Mesendoderm (in vitro differentiated cells): Measurements from ENCODE around the gene NRSN2.

Source experiments
- DNase-seq: peaks from one replicate; pipeline ENCODE4 v3.0.0; 2013
- H2AK5ac ChIP-seq: 2 replicates; pipeline ENCODE4 v1.6.1; 2013; ENCODE audit warnings: low read length, inconsistent platforms
- H2BK120ac ChIP-seq: 2 replicates; pipeline ENCODE4 v1.6.1; 2013; ENCODE audit warnings: low read depth, mild to moderate bottlenecking, low read length, moderate library complexity, mixed read lengths
- H2BK15ac ChIP-seq: replicated peaks from 2 replicates; pipeline ENCODE4 v1.6.1; 2013; ENCODE audit warnings: low read depth, mild to moderate bottlenecking, moderate library complexity
- H2BK5ac ChIP-seq: 2 replicates; pipeline ENCODE4 v1.6.1; 2013; ENCODE audit warnings: low read length, inconsistent platforms
- H3K18ac ChIP-seq: 2 replicates; pipeline ENCODE4 v1.6.1; 2013; ENCODE audit warnings: mild to moderate bottlenecking, low read length, mixed read lengths
- H3K23ac ChIP-seq: one replicate; pipeline ENCODE4 v1.6.1; 2013; ENCODE audit warnings: low read length
- H3K27ac ChIP-seq: 2 replicates; pipeline ENCODE4 v1.5.1; 2013; ENCODE audit warnings: low read depth, mild to moderate bottlenecking, inconsistent platforms, low read length, moderate library complexity
- H3K27me3 ChIP-seq: 2 replicates; pipeline ENCODE4 v1.6.1; 2013; ENCODE audit warnings: low read length, control low read depth, mild to moderate bottlenecking, inconsistent platforms; ENCODE audit not compliant: insufficient read depth, poor library complexity
- H3K36me3 ChIP-seq: 2 replicates; pipeline ENCODE4 v1.6.1; 2013; ENCODE audit warnings: low read length, inconsistent platforms; ENCODE audit not compliant: control insufficient read depth, insufficient read depth
- H3K4ac ChIP-seq: one replicate; pipeline ENCODE4 v1.6.1; 2013; ENCODE audit warnings: low read depth, mild to moderate bottlenecking, low read length, moderate library complexity
- H3K4me1 ChIP-seq: 2 replicates; pipeline ENCODE4 v1.6.1; 2013; ENCODE audit warnings: low read depth, low read length, inconsistent platforms; ENCODE audit not compliant: control insufficient read depth
- H3K4me2 ChIP-seq: 2 replicates; pipeline ENCODE4 v1.6.1; 2013; ENCODE audit warnings: low read length
- H3K4me3 ChIP-seq: 2 replicates; pipeline ENCODE4 v1.5.1; 2013; ENCODE audit warnings: mild to moderate bottlenecking, low read length
- H3K56ac ChIP-seq: one replicate; pipeline ENCODE4 v1.6.1; 2013; ENCODE audit warnings: low read length
- H3K79me1 ChIP-seq: 2 replicates; pipeline ENCODE4 v1.6.1; 2013; ENCODE audit warnings: low read length, inconsistent platforms
- H3K79me2 ChIP-seq: 2 replicates; pipeline ENCODE4 v1.6.1; 2013; ENCODE audit warnings: mild to moderate bottlenecking, low read length; ENCODE audit not compliant: control insufficient read depth, insufficient read depth
- H3K9ac ChIP-seq: 2 replicates; pipeline ENCODE4 v1.6.1; 2013; ENCODE audit warnings: low read length, inconsistent platforms
- H4K5ac ChIP-seq: one replicate; pipeline ENCODE4 v1.6.1; 2013; ENCODE audit warnings: low read length
- H4K8ac ChIP-seq: one replicate; pipeline ENCODE4 v1.6.1; 2013; ENCODE audit warnings: low read depth, mild to moderate bottlenecking, control low read depth, low read length, moderate library complexity
- WGBS: extraction: QIAGEN DNeasy Blood & Tissue Kit; methylation state at CpG from one replicate; pipeline ENCODE4 v1.1.7; 2013; ENCODE audit warnings: low lambda C conversion rate, missing lambda C conversion rate; ENCODE audit not compliant: insufficient coverage; ENCODE audit errors: extremely low coverage; 5-methylcytosine and 5-hydroxymethylcytosine counted together

Gene NRSN2

DNA sequence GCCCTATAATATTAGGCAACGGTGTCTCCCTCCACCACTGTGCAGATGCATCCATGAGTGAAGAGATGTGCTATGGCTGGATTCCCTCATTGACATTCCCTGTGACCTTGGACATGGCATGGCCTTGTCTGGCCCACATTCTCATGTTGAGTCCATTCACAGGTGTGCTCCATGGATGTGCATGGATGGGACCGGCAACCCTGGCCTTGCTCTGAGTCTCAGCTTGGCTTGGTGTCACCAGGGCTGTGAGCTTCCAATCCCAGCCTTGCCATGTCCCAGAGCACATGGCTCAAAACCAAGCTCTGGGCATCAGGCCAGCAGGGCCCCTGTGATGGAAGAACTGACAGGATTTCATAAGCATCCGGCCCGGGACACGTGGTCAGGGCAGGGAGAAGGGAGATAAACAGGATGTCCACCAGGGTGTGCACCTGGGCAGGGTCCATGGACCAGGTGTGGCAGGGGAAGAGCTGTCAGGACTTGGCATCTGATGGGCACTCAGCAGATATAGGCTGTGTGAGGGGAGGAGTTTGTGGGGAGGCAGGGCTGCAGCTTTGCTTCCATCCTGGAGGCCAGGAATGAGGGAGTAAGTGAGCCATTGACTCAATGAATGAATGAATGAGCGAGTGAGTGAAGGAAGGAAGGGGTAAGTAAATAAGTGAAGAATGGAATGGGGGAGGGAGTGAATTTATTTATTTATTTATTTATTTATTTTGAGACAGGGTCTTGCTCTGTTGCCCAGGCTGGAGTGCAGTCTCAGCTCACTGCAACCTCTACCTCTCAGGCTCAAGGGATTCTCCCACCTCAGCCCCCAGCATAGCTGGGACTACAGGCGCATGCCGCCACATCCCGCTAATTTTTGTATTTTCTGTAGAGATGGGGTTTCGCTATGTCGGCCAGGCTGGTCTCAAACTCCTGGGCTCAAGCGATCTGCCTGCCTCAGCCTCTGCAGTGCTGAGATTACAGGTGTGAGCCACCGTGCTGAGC, 15.7 kb downstream of the NRSN2 start:
- Histone ChIP-seq H3K23ac (no peak overlapping the region), H3K79me2 (no peaks in the 10 kb centered on the region), H3K36me3 (no peaks in the 10 kb centered on the region), H2BK15ac (no peak overlapping the region), H3K9ac (no peak overlapping the region), H2BK120ac (no peak overlapping the region), H3K4me1 (peaks cover 3% of the 10 kb centered on the region), H3K4ac (no peak overlapping the region), H3K18ac (no peak overlapping the region), H3K79me1 (no peaks in the 10 kb centered on the region), H4K5ac (no peak overlapping the region), H2AK5ac (no peak overlapping the region), H3K4me2 (no peak overlapping the region), H2BK5ac (no peak overlapping the region), H4K8ac (no peak overlapping the region), H3K27ac (no peak overlapping the region), H3K4me3 (no peak overlapping the region), H3K27me3 (no peaks in the 10 kb centered on the region), H3K56ac (no peak overlapping the region)
- DNase-seq = peak; percentile 61
- 100% methylated on average over 1 of the region's 13 CpGs for WGBS

DNA sequence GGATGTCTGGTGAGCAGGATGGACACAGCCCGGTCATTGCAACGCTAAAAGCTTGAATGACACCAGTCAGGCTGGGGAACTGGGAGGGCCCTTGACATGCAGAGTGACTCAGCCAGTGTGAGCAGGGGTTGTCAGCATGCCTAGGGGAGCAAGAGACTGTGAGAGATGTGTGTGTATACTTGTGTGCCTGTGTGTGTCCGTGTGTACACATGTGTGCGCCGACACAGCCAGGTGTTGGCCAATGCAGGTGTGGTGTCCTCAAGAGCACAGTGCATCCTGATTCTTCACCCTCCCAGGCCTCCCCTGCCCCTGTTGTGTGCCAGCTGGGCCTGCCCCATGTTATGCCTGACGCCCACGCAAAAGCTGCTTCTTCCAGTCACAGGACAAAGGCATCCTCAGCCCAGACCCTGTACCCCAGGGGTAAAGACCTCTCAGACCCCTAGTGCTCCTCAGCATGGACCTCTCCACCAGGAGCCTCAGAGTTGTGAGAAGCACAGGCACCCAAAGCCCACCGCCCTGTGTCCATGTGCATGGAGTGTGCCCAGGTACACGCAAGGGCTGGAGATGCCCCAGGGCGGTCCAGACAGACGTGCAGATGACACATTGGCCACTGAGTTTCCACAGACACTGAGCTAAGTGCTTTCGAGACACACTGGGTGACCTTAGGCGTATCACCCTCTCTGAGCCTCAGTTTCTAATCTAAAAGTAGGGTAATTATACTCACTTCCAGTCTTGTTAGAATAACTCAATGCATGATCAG, 16.6 kb downstream of the NRSN2 start:
- no peak overlapping the region for H3K4me3 ChIP-seq
- WGBS = no CpG with 5 or more reads among the region's 13 CpGs

DNA sequence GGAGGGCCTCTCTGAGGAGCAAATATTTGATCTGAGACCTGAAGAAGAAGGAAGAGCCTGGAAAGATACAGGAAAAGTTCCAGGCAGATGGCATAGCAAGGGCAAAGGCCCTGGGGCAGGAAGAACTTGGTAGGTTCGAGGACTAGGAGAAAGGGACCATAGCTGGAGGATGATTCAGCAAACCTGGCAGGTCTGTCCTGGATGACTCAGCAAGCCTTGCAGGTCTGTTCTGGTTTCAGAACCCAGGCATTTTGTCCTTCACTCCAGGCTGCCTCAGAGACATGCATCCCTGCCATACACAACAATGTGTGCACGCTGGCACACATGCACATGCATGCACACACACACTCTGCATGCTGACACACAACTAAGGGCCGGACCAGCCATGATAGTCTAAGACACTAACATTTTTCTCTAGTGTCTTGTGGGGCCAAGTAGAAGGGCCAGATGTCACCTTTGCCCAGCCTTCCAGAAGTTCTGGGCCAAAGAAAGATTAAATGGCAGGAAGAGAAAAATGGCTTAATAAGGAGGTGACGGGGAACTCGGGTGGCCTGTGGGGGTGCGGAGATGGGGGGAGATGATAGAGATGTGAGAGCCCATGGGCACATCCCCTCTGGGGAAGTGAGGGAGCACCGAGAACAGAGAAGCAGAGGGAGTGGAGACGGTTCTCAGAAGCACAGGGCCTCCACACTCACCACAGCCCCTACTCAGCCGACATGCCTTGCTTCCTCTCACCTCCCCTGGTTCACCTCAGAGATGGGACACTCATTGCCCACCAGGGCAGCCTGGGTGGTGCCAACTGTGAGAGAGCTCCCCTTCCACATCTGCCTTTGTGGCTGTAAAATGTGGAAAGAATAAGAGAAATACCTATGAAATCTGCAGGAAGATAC, 18.2 kb downstream of the NRSN2 start:
- H3K23ac ChIP-seq = no peak overlapping the region
- no peak overlapping the region for H3K56ac ChIP-seq
- H2BK15ac ChIP-seq = no peak overlapping the region
- WGBS = no CpG with 5 or more reads among the region's 9 CpGs
- H3K36me3 ChIP-seq = no peaks in the 10 kb centered on the region
- H3K27me3 ChIP-seq = no peaks in the 10 kb centered on the region
- H3K4me2 ChIP-seq = no peak overlapping the region
- peaks cover under 1% of the 10 kb centered on the region for H3K4me1 ChIP-seq
- no peak overlapping the region for H3K18ac ChIP-seq
- H3K4ac ChIP-seq = no peak overlapping the region
- H4K8ac ChIP-seq = no peak overlapping the region
- H3K4me3 ChIP-seq = no peak overlapping the region
- H4K5ac ChIP-seq = no peak overlapping the region
- H2BK120ac ChIP-seq = no peak overlapping the region
- peak; percentile 76 for DNase-seq
- no peak overlapping the region for H3K9ac ChIP-seq
- H2BK5ac ChIP-seq = no peak overlapping the region
- no peak overlapping the region for H2AK5ac ChIP-seq
- H3K79me1 ChIP-seq = no peaks in the 10 kb centered on the region
- H3K27ac ChIP-seq = no peak overlapping the region
- H3K79me2 ChIP-seq = no peaks in the 10 kb centered on the region

More for the DNA sequence above, 16.6 kb downstream of the NRSN2 start:
- no peak overlapping the region for H4K8ac ChIP-seq
- no peak overlapping the region for H2BK15ac ChIP-seq
- no peak for DNase-seq
- no peaks in the 10 kb centered on the region for H3K79me1 ChIP-seq
- H3K18ac ChIP-seq = no peak overlapping the region
- no peak overlapping the region for H3K27ac ChIP-seq
- no peak overlapping the region for H3K23ac ChIP-seq
- H2BK5ac ChIP-seq = no peak overlapping the region
- H2AK5ac ChIP-seq = no peak overlapping the region
- H3K79me2 ChIP-seq = no peaks in the 10 kb centered on the region
- no peak overlapping the region for H4K5ac ChIP-seq
- no peak overlapping the region for H2BK120ac ChIP-seq
- no peak overlapping the region for H3K9ac ChIP-seq
- H3K4me2 ChIP-seq = no peak overlapping the region
- no peaks in the 10 kb centered on the region for H3K27me3 ChIP-seq
- peak overlapping the region; percentile 17 for H3K56ac ChIP-seq
- peaks cover 3% of the 10 kb centered on the region for H3K4me1 ChIP-seq
- H3K4ac ChIP-seq = no peak overlapping the region
- no peaks in the 10 kb centered on the region for H3K36me3 ChIP-seq

DNA sequence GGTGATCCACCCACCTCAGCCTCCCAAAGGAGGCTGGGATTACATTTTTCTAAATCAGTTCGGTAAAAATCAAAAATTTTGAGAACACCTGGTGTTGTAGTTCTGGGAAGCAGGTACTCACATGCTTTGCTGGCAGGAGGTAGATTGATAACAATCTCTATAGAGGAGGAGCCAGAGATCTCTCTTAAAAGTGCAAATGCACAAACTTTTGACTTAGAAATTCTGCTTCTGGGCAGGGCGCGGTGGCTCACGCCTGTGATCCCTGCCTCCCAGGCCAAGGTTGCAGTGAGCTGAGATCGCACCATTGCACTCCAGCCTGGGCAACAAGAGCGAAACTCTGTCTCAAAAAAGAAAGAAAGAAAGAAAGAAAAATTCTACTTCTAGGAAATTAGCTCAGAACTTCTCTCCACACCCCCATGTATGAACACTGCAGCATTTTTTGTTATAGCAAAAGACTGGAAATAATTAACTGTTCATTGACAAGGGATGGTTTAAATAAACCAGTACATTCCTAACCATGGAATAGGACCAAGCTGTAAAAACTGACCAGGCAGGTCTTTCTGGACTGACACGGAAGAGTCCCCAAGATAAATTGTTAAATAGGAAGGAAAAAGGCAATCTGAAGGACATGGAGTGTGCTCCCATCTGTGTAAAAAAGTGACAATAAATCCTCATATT, 19.3 kb downstream of the NRSN2 start:
- Histone ChIP-seq H3K79me1 (no peaks in the 10 kb centered on the region), H3K27ac (no peak overlapping the region), H4K8ac (no peak overlapping the region), H3K79me2 (no peaks in the 10 kb centered on the region), H3K9ac (no peak overlapping the region), H3K4ac (no peak overlapping the region), H3K27me3 (no peaks in the 10 kb centered on the region), H3K23ac (no peak overlapping the region), H3K4me3 (no peak overlapping the region), H3K36me3 (no peaks in the 10 kb centered on the region), H3K18ac (no peak overlapping the region), H3K4me2 (no peak overlapping the region), H2BK15ac (no peak overlapping the region), H2BK5ac (no peak overlapping the region), H2BK120ac (no peak overlapping the region), H4K5ac (no peak overlapping the region), H3K56ac (no peak overlapping the region), H3K4me1 (no peaks in the 10 kb centered on the region), H2AK5ac (no peak overlapping the region)
- no peak for DNase-seq
- no CpG with 5 or more reads among the region's 7 CpGs for WGBS
